Measurements from ENCODE around the gene PTPRD.

PTPRD gene

GRCh38 chr9:10274988-10275387 is 337.8 kb downstream of the PTPRD start:
- FAIRE-seq (no peak), DNase-seq (ENCODE audit: insufficient read length, low spot score) (no peak)
- peak; percentile 36 for TF ChIP-seq CTCF (IDR thresholded peaks at IDR 0.05; ENCODE audit: insufficient read depth, missing control alignments)

- DNase-seq (ENCODE audit: insufficient read length, low spot score) (no peak), FAIRE-seq (no peak)
- TF ChIP-seq CTCF (IDR thresholded peaks at IDR 0.05; ENCODE audit: insufficient read depth, missing control alignments) = no peak
Measured at GRCh38 chr9:10274175-10274574, 338.6 kb downstream of the PTPRD start.

GRCh38 chr9:10272830-10273229 is 340.0 kb downstream of the PTPRD start:
- no peak for TF ChIP-seq CTCF (IDR thresholded peaks at IDR 0.05; ENCODE audit: insufficient read depth, missing control alignments)
- no peak for FAIRE-seq
- no peak for DNase-seq (ENCODE audit: insufficient read length, low spot score)

GRCh38 chr9:10268531-10269485 is 344.0 kb downstream of the PTPRD start:
- peak; percentile 91 for FAIRE-seq
- peak; percentile 14 for DNase-seq (ENCODE audit: insufficient read length, low spot score)
- TF ChIP-seq CTCF (IDR thresholded peaks at IDR 0.05; ENCODE audit: insufficient read depth, missing control alignments) = peak; percentile 89

GRCh38 chr9:10265153-10265631 is 347.6 kb downstream of the PTPRD start:
- DNase-seq (ENCODE audit: insufficient read length, low spot score) = no peak
- no peak for FAIRE-seq
- no peak for TF ChIP-seq CTCF (IDR thresholded peaks at IDR 0.05; ENCODE audit: insufficient read depth, missing control alignments)

GRCh38 chr9:10260501-10260900 is 352.3 kb downstream of the PTPRD start:
- no peak for DNase-seq (ENCODE audit: insufficient read length, low spot score)
- no peak for TF ChIP-seq CTCF (IDR thresholded peaks at IDR 0.05; ENCODE audit: insufficient read depth, missing control alignments)
- FAIRE-seq = no peak

GRCh38 chr9:10259668-10260067 is 353.1 kb downstream of the PTPRD start:
- DNase-seq (ENCODE audit: insufficient read length, low spot score) (no peak), FAIRE-seq (no peak)
- TF ChIP-seq CTCF (IDR thresholded peaks at IDR 0.05; ENCODE audit: insufficient read depth, missing control alignments) = no peak
